Nucleus accumbens (tissue), 56 donors: ENCODE data around the gene RHOT2.
"Not testable (repeated sequence)": the region's sequence is repeated elsewhere in the genome, so short reads cannot be mapped to it uniquely, and the experiment has no call there.

ENCODE experiments used
- DNase-seq, 56 donors: peaks; one replicate each; lab custom pipeline; 2025; lab: John Stamatoyannopoulos, UW

RHOT2 gene

DNA sequence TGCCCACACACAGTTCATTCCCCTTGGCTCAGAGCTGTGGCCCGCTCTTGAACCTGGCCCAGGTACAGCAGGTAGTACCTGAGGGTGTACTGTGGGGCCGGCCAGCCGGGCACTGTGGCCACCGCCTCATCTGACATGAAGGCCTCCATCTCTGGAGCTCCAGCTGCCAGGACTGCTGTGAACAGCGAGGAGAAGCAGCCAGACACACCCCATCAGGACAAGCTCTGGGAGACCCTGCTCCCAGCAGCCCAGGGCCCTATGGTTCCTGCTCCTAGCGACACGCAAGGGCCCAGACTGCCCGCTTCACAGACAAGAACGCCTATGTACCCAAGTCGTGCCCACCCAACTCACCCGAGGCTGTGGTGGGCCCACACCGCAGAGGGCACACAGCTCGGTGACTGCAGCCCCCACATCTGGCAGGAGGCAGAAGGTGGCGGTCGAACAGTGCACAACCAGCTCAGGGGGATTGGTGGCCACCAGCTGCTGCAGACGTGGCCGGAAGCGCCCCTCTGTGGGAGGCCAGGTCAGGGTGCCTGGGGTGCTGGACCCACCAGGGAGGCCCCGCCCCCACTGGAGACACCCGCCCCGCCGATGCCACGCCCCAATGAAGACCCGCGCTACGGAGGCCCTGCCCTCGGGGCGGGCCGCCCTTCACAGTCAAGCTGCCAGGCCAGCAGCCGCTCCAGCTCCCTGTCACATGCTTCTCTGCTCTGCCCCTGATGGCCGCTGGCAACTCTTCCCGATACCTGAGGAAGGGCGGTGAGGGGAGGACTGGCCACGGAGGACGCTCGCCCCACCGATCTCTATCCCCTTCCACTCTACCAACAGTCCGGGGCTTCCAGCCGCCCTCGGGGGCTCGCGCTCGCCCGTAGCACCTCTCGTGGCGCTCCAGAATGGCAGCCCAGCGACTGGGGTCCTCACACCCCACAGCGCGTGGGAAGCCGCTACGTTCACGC is 11.2 kb downstream of the RHOT2 start:
- DNase-seq: peak in 43 of 56 donors; percentile 32 to 79 (median 64)

DNA sequence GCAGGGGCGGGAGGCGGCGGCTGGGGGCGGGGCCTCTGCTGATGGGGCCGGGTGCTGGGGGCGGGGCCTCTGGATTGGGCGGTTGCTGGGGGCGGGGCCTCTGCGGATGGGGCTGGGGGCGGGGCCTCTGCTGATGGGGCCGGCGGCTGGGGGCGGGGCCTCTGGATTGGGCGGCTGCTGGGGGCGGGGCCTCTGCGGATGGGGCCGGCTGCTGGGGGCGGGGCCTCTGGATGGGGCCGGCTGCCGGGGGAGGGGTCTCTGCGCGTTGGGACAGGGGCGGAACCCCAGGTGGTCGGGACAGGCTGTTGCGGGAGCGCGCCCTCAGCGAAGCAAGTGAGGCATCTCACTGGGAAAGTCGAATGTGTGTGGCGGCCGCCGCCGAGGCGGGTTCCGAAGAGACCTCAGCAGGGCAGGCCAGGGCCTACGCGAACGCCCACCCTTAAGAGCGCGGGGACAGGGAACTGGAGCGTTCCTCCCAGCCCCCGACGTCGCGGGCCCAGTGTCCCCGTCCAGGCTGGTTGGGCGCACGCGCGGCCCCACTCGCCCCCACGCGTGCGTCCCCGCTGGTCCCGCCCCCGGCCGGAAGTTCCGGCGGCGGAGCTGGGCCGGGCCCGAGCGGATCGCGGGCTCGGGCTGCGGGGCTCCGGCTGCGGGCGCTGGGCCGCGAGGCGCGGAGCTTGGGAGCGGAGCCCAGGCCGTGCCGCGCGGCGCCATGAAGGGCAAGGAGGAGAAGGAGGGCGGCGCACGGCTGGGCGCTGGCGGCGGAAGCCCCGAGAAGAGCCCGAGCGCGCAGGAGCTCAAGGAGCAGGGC is 12.1 kb downstream of the RHOT2 start, which contains the start of gene STUB1:
TSS of gene STUB1 (plus strand) at position 597 of the 811 bp plus-strand sequence. CDS start at position 713, 116 bp downstream.
- peak; percentile 50 to 97 (median 90) for DNase-seq

DNA sequence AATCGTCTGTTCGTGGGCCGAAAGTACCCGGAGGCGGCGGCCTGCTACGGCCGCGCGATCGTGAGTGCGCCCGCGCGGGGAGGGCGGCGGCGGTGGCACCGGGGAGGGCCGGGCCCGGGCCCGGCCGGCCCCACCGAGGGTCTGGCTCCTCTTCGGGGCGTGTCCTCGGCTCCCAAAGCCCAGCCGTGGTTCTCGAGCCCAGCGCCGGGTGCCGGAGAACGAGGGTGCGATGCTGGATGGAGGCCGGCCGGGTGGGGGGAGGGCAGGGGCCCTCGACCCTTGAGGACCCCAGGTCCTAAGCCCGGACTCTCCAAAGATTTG is 12.7 kb downstream of the RHOT2 start:
- DNase-seq: no peak

DNA sequence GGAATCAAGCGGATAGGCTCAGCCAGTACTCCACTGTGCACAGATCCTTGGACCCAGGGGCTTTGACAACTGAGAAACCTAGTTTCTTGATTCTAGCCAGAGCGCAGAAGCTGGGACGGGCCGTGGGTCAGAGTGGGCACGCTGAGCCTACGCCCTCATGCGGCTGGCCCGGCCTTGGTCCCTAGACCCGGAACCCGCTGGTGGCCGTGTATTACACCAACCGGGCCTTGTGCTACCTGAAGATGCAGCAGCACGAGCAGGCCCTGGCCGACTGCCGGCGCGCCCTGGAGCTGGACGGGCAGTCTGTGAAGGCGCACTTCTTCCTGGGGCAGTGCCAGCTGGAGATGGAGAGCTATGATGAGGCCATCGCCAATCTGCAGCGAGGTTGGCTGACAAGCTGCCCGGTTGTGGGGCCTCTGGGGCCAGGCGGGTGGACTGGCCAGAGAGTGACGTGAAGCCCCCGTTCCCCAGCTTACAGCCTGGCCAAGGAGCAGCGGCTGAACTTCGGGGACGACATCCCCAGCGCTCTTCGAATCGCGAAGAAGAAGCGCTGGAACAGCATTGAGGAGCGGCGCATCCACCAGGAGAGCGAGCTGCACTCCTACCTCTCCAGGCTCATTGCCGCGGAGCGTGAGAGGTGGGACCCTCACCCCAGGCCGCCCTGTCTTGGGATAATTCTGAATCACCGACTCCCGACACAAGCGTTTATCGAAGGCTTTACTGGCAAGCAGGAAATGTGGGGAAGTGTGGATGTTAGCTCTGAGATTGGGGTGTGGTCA is 13.2 kb downstream of the RHOT2 start:
- DNase-seq: peak in 3 of 56 donors; percentile 15 to 27 (median 16)

DNA sequence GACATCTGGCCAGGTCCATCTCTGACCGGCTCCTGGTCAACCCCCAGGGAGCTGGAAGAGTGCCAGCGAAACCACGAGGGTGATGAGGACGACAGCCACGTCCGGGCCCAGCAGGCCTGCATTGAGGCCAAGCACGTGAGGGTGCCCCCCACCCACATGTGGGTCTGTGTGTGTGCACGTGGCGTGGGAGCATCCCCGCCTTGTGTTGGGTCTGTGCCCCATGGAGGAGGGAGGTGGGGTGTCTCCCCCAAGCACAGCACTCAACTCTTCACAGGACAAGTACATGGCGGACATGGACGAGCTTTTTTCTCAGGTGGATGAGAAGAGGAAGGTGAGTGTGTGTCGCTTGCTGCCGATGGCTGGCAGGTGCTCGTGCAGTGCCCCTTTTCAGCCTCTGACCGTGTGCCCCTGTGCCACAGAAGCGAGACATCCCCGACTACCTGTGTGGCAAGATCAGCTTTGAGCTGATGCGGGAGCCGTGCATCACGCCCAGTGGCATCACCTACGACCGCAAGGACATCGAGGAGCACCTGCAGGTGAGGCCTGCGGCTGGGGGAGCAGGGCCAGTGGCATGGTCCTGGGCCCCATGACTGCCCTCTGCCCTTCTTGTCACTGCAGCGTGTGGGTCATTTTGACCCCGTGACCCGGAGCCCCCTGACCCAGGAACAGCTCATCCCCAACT is 14.0 kb downstream of the RHOT2 start:
- DNase-seq: no peak

DNA sequence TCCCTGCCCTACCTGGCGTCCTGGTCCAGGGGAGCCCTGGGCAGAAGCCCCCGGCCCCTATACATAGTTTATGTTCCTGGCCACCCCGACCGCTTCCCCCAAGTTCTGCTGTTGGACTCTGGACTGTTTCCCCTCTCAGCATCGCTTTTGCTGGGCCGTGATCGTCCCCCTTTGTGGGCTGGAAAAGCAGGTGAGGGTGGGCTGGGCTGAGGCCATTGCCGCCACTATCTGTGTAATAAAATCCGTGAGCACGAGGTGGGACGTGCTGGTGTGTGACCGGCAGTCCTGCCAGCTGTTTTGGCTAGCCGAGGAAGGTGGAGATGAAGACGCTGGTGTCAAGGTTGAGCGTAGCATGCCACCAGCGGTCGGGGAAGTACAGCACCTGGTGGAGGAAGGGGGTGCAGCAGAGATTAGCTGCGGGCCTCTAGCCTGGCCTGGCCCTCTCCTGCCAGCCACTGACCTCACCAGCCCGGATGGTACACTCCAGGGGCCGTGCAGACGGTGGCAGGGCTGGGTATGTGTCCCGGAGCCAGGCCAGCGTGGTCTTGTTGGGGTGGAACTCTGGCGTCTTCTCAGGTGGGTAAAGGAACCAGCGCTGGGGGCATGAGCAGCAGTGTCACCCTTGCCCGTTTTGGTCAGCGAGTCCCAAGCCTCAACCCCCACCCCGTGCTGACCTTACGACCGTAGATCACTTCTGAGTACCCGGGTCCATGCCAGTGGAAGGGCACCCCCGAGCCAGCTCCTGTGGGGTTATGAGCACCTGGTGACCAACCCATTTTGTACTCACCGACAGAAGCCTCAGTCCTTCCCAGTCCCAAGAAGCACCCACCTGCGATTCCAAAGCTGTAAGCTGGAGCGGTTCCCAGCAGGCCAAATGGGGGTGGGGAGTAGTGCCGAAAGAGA is 14.8 kb downstream of the RHOT2 start:
- DNase-seq: no peak

DNA sequence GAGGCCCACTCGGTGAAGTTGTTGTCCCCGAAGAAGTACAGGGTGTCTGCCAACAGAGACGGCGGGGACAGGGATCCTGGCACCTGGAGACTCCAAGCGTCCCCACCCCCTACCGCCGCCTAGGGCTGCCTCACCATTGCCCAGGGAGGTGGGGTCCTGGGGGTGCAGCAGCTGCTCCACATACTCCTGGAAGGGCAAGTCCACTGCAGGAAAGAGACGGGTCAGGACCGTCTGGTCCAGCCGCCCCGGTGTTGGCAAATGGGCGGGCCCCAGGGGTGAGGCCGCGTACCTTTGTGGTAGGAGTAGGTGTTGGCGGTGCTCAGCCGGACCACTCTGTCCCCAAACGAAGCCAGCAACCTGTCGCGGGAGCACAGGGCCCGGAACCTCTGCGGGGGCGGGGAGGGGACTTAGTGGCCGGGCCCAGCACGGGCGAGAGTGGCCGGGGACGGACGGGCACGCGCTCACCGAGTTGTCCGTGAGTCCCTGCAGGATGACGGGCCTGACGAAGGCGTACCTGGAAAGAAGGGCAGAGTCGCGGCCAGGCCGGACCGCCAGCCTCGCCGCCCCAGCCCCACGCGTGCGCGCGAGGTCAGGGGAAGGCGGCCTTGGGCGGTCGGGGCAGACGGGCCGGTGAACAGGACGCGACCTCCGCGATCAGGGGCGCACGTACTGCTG is 15.6 kb downstream of the RHOT2 start:
- DNase-seq: no peak

DNA sequence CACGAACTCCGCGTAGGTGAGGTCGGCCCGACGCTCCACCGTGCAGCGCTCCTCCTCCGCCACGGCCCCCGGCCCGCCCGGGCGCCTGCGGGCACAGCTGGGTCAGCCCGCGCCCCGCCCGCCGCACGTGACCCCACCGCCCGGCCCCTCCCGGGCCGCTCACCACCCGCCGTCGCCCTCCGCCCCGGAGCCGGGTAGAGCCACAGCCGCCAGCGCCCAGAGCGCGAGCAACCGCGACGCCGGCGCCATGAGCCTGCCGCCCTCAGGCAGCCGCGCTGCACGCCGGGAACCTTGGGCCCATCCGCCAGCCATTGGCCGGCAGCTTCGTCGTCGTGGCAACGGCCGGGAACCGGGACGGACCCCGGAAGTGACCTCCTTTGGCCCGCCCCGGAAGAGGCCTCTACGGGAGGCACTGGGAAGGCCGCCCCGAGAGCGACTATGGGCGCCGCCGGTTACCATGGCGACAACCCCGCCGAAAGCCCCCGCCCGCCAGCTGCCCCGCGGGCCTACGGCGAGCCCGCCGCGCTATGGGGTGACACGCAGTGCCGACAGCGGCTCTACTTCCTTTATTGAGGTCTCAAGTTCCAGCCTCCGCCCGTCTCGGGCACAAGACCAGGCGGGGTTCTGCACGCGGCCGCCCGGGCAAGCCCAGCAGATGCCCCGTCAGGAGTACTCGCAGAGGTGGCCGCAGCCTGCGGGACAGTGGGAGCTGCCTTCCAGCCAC is 16.3 kb downstream of the RHOT2 start, which contains the start of gene JMJD8:
TSS of gene JMJD8 (minus strand) at position 264 of the 724 bp plus-strand sequence. CDS start at position 249, 15 bp downstream.
- peak; percentile 72 to 97 (median 92) for DNase-seq

DNA sequence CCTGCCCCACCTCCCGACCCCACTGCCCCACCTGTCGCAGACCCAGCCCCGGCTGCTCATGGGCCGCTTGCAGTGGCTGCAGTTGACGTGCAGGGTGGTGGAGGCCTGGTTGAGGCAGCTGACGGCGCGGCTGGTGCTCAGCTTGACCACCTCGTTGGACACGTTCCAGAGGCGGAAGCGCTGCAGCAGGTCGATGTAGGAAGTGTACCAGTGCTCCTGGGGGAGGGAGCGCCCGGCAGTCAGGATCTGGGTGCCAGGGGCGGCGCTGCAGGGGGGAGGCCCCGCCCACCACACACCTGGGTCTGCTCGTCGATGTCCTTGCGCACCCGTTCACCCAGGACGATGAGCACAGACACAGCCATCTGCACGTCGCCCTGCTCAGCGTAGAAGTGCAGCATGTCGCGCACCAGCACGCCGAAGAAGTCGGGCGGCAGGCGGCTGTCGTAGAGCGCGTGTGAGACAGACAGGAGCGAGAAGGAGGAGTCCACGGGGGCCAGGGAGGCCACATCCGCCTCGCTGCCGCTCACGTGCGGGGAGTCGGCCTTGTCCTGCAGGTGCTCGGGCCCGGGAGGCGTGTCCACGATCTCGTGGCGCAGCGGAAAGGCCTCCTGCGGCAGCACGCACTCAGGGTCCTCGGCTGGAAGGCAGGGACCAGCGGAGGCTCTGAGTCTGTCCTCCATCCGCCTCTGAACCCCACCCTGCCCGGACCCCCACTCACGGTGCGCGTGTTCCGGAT is 17.2 kb downstream of the RHOT2 start:
- peak in 1 of 56 donors; percentile 31 for DNase-seq

DNA sequence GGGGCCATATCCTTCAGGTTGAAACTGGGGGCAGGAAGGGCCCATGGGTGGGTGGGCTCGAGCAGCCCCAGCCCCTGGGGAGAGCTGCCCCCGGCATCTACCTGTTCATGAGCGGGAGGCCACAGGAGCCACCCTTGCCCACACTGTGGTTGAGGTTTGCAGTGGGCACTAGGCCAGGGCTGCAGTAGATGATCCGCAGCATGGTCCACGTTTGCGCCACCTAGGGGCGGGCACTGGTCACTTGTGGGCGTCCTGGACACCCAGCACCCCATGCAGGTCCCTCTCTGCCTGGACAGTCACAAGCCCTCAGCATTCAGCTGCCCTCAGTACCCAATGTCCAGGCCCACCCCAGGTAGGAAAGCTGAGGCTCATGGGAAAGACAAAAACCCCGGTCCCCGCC is 18.0 kb downstream of the RHOT2 start:
- peak in 1 of 56 donors; percentile 20 for DNase-seq

DNA sequence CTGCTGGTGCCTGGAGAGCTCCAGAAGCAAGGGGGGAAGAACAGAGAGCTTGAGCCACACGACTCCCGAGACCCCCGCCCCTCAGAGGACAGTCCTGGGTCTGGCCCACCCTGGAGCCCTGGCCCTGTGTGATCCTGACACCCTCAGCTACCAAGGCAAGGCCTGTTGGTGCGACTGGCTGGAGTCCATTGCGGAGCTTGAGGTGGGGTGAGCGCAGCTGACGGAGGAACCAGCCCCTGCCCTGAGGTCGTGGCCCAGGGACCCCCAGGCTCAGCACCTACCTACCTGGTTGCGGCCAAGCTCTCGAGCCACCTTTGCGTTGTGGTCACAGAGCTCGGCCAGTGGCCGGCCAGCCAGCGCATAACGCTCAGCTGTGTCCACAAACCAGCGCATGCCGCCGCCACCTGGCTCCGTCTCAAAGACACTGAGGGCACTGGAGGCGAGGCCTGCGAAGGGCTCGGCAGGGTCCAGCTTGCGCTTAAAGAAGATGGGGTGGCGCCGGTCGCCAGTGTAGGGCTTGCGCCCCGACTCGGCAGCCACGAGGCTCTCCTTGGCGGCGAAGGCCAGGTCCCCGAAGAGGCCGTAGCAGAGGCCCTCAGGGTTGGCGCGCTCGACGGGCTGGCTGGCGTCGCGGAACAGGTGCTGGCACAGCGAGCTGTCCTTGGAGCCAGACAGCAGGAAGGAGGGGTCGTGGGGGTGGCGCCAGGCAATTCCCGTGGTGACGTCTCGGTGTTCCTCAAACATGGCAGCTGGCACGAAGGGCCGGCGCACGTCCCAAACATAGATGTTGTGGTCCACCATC is 18.7 kb downstream of the RHOT2 start:
- DNase-seq: no peak

DNA sequence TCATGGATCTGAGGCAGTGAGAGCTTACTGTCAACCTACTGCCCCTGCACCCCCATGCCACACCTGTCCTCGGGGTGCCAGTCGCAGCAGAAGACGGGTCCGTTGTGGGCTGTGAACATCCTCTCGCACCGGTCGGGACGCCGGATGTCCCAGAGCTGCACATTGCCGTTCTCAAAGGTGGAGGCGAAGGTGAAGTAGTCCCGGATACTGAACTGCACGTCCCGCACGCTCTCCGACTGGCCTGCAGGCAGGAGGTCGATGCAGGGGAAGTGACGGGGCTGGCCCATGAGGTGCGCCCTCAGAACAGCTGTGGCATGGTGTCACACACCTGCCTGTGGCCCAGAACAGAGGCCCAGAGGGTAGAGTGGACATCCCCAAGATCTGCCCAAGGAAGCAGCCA is 19.6 kb downstream of the RHOT2 start:
- DNase-seq: no peak

DNA sequence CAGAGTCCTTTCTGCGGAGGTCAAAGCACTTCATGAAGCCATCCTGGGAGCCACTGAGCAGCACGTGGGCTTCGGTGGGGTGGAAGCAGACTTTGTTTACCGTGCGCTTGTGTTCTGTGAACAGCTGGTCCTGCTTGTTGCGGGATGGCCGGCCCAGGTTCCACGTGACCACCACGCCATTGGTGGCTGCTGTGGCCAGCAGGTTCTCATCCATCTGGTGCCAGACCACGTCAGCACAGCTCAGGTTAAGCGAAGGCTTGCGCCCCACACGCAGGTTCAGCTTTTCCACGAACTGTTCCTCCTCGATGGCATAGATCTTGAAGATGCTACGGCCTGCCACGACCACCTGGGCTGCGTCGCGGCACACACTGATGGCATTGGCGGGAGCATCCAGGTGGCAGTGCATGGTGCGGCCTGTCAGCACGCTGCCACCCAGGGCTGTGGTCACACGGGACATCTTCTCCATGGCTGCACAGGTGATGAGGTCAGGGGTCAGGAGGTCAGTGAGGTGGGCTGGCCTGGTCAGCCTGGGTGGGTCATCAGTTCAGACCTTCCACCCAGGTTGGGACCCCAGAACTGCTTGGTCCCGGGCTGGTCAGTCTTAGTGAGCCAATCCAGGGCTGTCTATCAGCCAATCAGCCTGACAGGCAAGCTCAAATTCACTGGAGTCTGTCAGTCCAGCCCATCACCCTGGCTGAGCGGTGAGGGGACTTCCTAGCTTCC is 21.4 kb downstream of the RHOT2 start:
- no peak for DNase-seq

DNA sequence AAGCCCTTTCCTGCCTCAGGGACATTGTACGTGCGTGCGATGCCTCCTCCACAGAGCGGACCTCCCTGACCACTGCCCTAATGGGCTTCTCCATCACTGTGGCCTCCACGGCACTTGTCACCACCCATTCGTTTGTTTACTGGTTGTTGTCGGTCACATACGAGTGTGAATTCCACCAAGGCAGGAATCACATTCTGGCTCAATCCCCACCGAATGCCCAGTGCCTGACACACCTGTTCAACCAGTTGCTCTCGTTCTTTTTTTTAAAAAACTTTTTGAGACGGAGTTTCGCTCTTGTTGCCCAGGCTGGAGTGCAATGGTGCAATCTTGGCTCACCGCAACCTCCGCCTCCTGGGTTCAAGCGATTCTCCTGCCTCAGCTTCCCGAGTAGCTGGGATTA is 23.3 kb downstream of the RHOT2 start:
- not testable (repeated sequence) for DNase-seq

DNA sequence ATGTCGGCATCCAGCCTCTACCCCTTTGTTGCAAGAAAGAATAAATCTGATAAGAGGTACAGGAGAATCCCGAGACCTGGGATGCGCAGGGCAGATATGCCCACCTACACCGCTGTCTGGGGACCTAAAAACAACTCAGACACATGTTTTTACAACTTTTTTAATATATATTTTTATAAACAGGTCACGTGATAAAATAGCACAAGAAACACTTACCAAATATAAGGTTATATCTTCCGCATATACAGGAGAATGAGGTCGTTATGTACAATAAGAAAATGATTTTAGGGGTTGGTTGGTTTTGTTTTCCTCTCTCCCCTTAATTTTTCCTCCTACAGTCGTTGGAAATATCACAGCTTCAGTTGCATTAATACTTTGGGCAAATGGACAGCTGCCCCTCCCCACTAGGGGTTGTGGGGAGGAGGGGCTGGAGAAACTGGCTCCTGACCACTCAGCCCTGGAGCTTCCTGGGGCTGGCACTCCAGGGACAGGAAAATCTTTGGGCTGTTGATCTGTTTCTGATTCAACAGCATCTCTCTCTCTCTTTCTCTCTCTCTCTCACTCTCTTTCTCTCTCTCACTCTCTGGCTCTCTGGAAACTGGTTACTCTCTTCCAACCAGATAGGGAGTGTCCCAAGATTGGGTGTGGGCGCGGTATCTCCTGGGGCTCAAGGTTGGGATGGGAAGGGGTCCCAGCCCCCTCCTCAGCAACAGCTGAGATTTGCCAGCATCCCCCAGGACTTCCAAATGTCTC is 24.6 kb downstream of the RHOT2 start:
- DNase-seq: no peak
